ENCODE results near the gene ADCY7.

The ADCY7 gene

DNA sequence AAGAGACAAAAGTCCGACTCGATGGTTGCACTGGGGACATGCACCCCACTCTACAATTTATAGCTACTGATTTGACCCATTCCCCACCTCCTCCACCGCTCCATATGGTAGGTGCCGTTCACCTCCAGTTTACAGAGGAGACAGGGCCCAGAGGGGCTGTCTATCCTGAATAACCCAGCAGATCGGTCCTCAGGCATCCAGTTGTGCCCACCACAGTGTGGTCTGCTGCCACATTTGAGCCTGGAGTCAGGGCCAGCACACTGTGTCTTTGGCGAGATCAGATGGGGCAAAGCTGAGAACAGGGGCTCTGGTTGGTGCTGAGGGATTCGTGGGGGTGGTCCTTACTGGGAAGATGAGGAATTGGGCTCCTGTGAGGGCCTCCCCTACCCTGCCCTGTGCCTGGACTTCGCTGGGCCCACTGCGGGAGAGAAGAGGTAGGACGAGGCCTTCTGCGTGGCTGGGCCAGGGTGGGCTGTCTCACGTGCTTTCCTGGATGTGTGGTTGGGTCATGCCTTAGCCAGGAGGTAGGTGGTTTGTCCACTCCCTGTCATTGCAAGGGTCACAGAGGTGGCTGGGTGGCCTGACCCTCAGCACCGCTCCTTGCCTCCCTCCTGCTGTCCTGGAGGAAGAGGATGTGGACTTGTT is 2.8 kb downstream of the ADCY7 start:
- DNase-seq: no peak

DNA sequence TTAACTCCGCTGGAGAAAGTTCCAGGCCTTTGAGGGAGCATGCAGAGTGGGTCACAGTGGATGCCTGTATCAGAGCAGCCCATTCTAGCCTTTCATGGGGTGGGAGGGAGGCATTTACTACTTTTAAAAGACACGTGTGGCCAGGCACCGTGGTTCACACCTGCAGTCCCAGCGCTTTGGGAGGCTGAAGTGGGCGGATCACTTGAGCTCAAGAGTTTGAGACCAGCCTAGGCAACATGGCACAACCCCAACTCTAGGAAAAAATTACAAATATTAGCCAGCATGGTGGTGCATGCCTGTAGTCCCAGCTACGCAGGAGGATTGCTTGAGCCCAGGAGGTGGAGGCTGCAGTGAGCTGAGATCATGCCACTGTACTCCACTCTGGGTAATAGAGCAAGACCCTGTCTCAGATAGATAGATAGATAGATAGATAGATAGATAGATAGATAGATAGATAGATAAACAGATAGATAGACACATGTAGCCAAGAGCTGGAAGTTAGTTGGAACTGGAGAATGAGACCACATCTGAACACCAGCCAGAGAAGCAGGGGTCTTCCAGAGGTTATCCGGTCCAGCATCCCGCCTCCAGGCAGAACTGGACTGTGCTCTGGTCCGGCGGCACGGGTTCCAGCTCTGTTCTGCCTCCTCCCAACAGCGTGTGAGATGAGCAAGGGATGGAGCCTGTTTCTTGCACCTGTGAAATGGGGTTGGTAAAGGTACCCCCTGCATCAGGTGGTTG is 3.6 kb downstream of the ADCY7 start:
- no peak for DNase-seq

DNA sequence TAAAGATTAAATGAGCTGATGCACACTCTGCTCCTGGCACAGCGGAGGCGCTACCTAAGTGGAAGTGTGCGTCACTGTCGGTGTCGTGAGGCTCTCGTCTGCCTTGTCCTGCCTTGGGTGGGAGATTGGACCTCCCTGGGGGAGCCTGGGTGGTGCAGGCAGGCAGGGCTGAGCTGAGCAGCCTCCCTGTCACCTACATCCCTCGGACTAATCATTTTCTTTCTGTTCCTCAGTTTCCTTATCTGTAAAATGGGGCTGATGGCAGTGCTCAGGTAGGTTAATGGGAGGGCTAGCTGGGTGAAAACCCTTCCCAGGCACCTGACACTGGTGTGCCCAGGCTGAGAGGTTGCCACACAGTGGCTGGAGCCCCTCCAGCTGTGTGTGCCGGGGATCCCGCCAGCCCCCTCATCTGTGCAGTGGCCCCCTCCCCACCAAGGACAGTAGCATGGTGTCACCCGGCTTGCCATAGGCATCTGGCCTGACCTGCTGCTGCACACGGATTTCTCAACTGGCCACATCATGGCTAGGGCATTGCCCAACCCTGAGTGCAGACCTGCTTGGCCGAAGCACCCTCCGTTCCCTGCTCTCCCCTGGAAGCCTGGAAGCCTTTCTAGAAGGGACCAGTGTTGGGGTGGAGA is 4.3 kb downstream of the ADCY7 start:
- DNase-seq: no peak

DNA sequence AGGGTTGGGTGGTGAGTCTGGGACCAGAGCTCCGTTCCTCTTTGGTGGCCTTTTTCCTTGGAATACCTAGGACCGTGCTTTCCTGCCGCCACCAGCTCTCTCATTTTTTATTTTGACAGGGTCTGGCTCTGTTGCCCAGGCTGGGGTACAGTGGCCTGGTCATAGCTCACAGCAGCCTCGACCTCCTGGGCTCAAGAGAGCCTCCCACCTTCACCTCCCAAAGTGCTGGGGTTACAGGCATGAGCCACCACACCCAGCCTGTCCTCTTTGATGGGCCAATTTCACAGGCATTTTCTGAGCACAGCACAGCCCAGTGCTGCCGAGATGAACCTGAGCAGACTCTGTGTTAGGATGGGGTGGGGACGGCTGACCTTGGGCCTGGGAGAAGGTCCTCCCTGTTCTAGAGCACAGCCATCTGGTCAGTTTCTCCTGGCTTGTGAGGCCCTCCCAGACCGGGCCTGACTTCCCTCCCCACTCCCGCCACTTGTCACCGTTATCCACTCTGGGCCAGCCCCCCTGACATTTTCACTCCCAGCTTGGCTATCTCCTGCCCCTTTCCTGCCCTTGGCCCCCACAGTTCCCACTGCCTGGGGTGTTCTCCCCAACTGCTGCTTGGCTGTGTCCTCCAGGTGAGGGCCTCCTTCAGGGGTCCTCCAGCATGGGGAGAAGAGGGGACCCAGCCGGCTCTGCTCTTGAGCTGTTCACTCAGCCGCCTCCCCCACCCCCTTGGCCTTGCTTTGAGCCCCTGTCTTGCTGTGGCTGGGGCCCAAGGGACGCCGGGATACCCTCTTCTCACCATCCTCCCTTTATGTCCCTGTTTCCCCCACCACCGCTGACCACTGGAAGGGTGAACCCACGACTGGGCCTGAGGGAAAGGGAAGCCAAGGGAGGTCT is 5.0 kb downstream of the ADCY7 start:
- DNase-seq: no peak

DNA sequence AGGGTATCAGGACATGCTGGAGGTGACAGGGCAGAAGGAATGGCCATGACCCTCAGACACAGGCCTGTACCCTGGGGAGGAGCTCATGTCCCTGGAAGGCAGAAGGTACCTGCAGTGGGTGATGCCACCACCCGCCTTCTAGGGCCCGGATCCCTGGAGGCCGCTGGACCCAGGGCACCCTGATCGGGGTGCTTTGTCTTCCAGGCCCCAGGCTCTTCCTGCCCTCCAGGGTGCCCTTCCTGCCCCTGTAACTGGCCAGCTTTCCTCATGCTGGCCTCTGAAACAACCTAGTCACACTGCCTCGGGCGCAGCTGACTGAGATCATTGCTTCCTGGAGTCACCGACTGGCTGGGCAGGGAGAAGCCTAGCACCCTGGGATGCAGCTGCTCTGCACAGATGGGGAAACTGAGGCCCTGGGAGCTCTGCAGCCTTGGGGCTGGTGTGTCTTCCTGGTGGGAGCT is 5.8 kb downstream of the ADCY7 start:
- no peak for DNase-seq

DNA sequence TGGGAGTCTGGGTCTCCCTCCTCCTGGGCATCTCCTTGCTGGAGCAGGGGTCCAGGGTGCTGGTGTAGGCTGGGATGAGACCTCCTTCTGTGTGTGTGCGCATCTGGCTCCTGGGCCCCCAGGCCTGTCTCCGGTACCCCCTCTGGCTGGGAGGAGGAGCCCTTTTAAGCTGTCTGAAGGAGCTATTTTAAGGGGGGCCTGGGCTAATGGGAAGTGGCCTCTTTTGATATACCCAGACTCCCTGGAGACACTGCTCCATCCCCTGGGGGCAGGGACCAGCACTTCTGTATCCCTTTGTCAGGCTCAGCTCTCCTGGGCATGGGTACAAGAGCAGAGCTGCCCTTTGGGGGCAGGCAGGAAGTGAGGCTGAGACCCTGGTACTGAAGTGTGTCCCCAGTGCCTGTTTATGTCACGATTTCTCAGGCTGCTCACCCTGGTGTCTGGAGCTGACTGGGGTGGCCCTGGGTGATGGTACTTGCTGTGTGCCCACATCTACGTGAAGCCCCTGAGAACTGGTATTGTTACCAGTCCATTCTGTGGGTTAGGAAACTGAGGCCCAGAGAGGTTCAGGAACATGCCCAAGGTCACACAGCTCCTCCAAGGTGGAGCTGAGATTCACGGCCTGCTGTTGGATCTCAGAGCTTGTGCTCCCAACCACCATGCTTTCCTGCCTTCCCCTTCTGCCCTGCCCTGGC is 6.5 kb downstream of the ADCY7 start:
- DNase-seq: no peak

DNA sequence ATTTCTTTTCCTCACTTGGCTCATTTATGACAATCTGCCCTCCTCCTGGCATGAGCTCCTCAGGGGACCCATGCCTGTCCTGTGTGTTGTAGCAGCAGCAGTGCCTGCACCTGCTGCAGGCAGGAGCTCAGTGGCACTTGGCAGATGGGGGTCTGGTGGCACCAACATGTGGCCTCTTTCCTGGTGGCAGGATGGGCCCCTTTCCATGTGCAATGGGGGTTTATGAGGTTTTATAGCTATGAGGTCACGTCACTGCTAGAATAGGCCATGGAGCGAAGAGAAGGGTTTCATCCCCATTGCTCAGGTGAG is 7.0 kb downstream of the ADCY7 start:
- DNase-seq: no peak

DNA sequence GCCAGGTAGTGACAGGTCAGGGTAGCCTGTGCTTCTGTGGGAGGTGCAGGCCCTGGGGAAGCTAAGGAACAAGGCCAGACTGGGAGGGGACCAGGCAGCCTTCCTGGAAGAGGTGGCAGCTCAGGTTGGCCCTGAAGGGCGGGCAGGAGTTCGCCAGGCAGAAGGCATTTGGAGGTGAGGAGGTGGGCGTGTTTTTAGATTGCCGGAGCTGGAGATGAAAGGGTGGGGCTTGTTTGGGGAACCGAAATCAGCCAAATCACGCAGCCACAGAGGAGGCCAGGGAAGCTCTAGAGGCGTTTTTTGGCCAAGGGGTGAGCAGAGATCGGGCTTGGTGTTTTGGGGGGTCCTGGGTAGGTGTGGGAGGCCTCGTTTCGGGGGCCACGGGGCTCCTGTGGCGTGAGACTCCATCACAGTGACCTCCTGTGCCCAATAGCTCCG is 7.6 kb downstream of the ADCY7 start:
- no peak for DNase-seq

DNA sequence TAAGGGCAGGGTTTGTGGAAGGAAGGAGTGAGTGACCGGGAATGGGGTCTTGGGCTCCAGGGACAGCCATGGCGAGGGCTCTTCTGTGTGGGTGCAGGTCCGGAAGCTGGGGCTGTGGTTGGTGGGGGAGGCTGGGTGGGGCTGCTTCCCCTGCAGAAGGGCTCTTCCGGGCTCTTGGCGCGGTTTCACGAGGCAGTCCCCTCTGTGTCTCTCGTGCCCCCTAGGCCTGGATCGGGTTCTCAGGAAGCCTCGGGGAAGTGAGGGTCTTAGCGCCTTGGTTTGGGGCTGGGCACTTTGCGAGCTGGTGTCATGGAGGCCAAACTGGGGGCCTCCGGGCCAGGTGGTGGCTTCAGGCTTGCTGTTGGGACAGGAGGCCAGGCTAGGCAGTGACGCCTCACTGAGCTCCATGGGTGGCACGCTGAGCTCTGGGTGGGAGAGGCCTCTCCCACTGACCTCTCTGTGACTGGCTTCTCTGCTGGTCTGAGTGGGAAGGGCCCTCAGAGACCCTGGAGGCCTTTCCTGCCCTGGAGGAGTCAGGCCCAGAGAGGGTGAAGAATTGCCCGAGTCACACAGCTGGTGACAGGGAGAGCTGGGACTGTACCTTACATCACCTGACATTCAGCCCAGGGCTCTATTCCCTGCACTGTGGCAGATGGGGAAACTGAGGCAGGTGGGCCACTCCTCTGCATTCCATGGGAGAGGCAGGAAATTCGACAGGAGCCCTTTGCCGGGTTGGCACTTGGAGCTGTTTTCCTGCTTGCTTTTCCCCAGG is 8.2 kb downstream of the ADCY7 start:
- DNase-seq: no peak

DNA sequence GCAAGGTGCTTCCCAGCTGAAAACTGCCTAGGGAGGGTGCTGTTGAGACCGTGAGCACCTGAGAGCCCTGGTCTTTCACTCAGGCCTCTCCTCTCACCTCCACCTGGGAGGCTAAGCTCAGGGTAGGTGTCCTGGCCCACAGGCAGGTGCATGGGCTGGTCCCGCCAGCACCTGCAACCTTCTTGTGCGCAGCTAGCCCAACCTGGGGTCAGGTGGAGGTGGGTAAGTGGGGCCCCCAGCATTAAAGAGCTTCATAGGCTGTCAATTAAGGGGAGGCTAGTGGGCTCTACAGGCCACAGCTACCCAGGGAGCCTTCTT is 8.7 kb downstream of the ADCY7 start:
- no peak for DNase-seq

DNA sequence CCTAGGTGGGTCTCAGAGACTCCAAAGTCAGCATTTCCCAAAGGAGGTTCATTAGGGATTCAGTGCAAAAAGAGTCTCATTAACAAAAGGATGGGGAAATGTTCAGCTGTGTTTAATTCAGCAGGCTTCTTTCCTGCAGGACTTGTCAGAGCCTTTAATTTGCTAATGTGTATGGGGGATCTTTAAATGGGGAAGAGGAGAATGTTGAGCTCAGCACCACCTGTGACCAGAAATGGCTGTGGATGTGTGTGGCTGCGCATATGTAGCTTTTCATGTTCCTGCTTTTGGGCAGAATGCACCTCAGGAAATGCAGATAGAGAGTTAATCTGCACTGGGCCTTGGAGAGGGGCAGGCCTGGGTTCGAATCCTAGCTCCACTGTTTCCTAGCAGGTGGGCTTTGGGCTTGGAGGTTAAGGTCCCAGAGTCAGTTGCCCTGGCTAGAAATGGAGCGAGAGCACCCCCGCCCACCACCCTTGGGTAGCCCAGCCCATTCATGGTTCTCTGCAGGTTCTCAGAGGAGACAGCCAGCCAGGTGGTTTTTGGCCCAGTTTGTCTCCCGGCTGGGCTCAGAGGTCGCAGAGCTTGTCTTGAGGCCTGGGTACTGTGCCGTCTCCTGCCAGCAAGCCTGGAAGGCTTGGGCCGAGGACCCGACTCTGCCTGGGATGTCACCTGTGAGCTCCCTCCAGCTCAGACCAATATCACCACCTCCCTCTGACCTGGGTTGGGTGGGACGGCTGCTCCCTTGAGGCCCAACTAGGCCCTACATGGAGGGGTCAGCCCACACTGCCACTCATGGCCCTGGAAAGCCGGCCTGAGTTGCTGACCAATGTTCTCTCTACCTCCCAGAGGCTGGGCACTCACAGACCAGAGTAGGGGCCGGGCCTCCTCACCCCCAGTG is 9.3 kb downstream of the ADCY7 start:
- DNase-seq: no peak

DNA sequence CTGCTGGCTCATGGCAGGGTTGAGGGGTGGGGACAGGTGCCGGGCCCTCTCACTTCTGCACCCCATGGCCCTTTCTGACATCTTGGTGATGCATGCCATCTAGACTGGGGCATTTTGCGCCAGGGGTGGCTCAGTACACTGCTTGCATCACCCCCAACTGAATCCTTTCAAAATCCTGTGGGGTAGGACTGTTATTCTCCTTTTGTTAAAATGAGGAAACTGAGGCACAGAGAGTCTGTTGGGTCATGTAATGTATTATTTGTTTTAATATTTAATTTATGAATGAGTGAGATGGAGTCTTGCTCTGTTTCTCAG is 9.9 kb downstream of the ADCY7 start:
- DNase-seq: no peak

DNA sequence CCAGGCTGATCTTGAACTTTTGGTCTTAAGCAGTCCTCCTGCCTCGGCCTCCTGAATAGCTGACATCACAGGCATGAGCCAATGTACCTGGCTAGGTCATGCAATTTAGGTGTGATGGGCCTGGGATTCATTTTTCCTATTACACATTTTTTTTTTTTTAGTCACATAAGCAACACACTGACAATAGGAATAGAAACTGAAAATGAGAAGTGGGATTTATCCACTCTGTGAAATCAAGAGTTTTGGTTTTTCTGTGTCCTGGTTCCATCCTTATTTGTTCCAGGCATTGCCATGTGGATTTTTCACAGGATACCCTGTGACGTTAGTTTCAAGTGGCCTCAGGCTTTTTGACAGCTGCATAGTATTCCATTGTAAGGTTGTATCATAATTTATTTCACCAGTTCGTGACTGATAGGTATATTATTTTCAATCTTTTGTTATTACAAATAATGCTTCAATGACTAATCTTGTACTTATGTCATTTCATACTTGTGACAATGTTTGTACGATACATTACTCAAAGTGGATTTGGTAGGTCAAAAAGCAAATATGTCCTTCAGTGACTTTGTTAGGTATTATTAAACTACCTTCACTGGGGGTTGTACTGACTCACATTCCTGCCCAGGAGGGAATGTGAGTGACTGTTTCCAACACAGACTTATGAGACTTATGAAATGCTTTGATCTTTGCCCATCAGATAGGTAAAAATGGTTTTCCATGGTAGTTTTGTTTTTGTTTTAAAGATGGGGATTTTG is 10.6 kb downstream of the ADCY7 start:
- no peak for DNase-seq

DNA sequence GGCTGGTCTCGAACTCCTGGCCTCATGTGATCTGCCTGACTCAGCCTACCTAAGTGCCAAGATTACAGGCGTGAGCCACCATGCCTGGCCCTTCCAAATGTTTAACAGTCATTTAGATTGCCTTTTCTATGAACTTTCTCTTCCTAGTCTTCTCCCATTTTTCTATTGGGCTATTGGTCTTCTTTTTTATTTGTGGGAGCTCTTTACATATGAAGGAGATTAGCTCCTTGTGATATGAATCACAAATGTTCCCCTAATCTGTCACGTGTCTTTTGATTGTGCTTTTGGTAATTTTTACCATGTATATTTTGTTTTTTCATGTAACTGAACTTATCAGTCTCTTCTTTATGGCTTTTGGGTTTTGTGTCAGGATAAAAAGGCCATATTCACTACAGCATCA is 11.9 kb downstream of the ADCY7 start:
- no peak for DNase-seq

DNA sequence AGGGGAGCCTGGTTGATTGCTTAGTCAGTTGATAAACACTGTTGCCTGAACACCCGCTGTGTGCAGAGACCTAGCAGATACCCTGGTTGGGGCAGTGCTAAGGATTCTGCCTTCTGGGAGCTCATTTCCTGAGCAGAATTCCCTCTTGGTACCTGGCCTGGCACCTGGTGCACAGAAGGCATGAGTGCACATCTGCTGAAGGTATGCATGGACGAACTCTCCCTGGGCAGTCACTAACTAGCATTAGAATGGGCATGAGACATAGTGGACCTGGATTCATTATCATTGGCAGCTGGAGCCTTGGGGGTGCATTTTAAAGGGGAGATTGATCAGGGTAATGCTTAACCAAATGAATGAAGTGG is 13.1 kb downstream of the ADCY7 start:
- no peak for DNase-seq

DNA sequence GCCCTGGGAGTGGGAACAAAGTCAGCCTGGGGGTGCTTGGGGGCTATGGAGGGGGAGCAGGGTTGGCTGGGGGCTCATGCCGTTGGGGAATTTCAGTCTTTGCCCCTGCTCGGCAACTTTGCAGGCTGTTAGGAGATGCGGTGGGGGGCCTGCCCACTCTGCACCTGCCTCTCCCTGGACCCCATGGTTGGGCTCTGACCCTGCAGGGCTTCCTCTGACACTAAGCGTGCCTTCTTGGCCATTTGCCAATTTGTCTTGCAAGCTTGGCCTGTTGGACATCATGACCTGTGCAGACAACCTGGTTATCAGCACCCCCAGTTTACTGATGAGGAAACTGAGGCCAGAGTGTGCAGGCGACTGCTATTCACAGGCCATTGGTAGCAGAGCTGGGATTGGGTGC is 14.6 kb downstream of the ADCY7 start:
- no peak for DNase-seq

DNA sequence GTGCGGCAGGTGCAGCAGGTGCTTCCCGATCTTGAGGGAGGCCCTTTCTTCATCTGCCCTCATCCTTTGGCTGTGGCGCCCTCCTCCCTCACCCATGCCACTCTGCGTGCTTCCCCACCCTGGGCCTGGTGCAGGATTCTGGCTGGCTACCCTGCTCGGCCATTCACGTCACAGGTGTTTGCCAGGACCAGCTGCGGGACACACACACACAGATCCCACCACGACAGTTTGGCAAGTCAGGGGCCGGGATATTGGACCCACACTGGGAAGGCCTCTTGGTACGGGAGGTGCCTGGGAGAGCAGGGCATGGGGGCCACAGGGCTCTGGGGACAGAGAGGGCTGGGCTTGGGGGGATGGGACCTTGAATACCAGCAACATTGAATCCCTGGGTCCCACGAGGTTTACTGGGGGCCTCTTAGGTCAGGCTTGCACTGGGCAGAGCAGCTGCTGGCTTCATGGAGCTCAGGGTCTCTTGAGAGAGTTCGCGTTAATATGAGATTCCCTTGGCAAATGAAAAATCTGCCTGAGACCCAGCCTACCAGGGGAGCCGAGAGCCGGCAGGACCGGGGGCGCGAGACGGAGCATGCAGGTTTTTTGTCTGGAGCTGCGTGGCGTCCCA is 15.1 kb downstream of the ADCY7 start:
- no peak for DNase-seq

DNA sequence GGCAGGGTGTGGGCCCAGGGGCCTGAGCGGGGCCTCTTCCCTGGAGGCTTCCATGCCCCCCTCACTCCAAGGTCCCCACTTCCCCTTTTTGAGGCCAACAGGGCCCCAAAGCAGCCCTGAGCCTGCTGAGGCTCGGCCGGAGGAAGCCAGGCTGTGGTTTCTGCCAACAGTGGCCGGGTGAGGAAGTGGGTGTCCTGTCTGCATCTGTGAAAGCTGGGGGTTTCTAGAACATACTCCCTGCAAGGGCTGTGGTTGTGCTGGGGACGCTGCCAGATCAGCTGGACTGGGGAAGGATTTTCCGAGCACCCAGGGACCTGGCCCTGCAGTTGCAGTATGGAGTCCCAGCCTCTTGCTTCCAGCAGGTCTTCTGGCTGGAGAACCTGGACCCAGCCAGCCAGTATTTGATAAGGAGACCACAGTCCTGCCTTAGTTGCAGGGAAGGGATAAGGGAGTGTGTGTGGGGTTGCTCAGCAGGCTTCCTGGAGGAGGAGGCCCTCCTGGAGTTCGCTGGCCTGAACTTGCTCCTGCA is 15.7 kb downstream of the ADCY7 start:
- no peak for DNase-seq

DNA sequence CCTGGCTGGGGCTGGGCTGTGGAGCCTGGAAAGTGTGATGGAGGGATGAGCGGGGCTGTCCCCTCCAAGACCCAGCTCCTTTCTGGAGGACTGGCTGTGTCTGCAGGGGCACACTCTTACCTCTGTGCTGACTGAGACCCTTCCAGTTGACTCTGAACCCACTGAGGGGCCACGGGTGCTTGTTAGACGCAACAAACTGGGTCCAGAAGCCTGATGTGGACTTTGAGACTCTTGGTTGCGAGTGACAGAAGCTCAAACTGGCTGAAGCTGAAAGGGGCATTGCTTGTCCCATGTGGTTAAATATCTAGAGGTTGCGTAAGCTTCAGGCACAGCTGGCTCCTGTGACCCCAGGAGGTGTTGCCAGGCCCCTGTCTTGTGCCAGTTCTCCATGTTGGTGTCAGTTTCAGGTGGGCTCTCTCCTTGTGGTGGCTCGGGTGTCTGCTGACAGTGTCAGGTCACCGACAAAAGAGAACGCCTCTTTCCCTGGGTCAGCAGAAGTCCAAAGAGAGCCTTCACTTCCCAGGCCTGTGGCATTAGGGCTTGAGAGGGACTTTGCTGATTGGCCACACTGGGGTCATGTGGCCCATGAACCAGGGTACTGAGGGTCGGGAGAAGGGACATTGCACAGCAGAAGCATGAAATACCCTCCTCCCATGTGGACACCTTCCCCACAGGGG is 16.7 kb downstream of the ADCY7 start:
- DNase-seq: no peak

Measured in T1000 (cell line).